ENCODE data around the gene GTF2B. TPM values are rescaled to one million over a fixed set of nuclear protein-coding genes. Genes with fewer than 3 reads are reported as not detected.
"Not testable (repeated sequence)": the region's sequence is repeated elsewhere in the genome, so short reads cannot be mapped to it uniquely, and the experiment has no call there.

GTF2B gene
- total and polyA plus RNA-seq, 9 of the 15 experiments (the other 6 are each of a cell fraction or from before 2014, with no cell fraction given) = 34.5 to 113 (median 66.0) TPM

- no peak for TF ChIP-seq ETS1 (conservative IDR thresholded peaks at IDR 0.05; ENCODE audit: control insufficient read depth, low read depth, low read length)
- no peak for TF ChIP-seq ZNF3 (CRISPR knock-in tag; IDR thresholded peaks at IDR 0.05)
Measured at GRCh38 chr1:88873737-88874349, 17.5 kb downstream of the GTF2B start (continued).

DNA sequence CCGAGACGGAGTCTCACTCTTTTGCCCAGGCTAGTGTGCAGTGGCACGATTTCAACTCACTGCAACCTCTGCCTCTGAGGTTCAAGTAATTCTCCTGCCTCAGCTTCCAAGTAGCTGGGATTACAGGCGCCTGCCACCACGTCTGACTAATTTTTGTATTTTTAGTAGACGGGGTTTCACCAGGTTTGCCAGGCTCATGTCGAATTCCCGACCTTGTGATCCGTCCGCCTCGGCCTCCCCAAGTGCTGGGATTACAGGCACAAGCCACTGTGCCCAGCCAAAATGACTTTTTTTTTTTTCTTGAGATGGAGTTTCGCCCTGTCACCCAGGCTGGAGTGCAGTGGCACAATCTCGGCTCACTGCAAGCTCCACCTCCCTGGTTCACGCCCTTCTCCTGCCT lies 21.7 kb downstream of the GTF2B start:
- H3K9me1 ChIP-seq (ENCODE audit: control insufficient read depth, insufficient read depth, low read length); H3K4me1 ChIP-seq (replicated peaks in 1 of 2; ENCODE audit: control insufficient read depth in 2 of 2, insufficient read depth in 2 of 2, low read length in 2 of 2); FAIRE-seq; H3K9me3 ChIP-seq (replicated peaks; ENCODE audit: control insufficient read depth, insufficient read depth, low read depth, low read length); H3K4me2 ChIP-seq (ENCODE audit: insufficient read depth, low read length); H4K20me1 ChIP-seq (replicated peaks; ENCODE audit: control insufficient read depth, insufficient read depth, low read length); BruUV-seq (replicated peaks); H3K27me3 ChIP-seq (ENCODE audit: control insufficient read depth in 2 of 2, insufficient read depth in 2 of 2, low read length in 2 of 2); DNase-seq (ENCODE audit: extremely low read depth in 1 of 4, low spot score in 3 of 4); H3K4me3 ChIP-seq; H2AFZ ChIP-seq (ENCODE audit: low read depth, low read length); H3K27ac ChIP-seq (ENCODE audit: extremely low read depth, low read depth, low read length); CTCF ChIA-PET (ENCODE audit: low intra/inter-chr PET ratio); POLR2A ChIA-PET; ATAC-seq; H3K9ac ChIP-seq (ENCODE audit: insufficient read depth in 1 of 2, low read depth in 2 of 2, low read length in 2 of 2): not testable (repeated sequence)
- 89% methylated on average over 13 of the region's 14 CpGs for WGBS (ENCODE audit: insufficient coverage, low coverage, missing lambda C conversion rate)
- Histone ChIP-seq H3K36me3 (ENCODE audit: control insufficient read depth, insufficient read depth, low read length) (peaks cover 16% of the 10 kb centered on the region), H3K79me2 (ENCODE audit: control insufficient read depth, insufficient read depth, low read length) (peaks cover 61% of the 10 kb centered on the region)
- intact Hi-C loops (cut with micrococcal nuclease) (loop anchor here (10.0 kb wide), 1 partner anchor 685 kb away; no protein-coding TSS in a partner anchor), in situ Hi-C loops (cut with MboI) (loop anchor here (25.0 kb wide), 1 partner anchor 532 kb away; no protein-coding TSS in a partner anchor)

Data from K562 (cell line).